Muscle of leg (tissue), 11 donors: ENCODE results near the gene C2orf92. TPM values are rescaled to one million over a fixed set of nuclear protein-coding genes. Genes with fewer than 3 reads are reported as not detected.

Source experiments
- DNase-seq: peaks from one replicate; pipeline ENCODE4 v3.0.0; 2013
- H3K27ac ChIP-seq: one replicate; pipeline ENCODE4 v1.5.1; 2013; ENCODE audit warnings: mild to moderate bottlenecking, low read length, control low read depth
- H3K27me3 ChIP-seq: one replicate; pipeline ENCODE4 v1.6.1; 2013; ENCODE audit warnings: low read length; ENCODE audit not compliant: control insufficient read depth, insufficient read depth
- H3K36me3 ChIP-seq: one replicate; pipeline ENCODE4 v1.6.1; 2013; ENCODE audit warnings: low read length; ENCODE audit not compliant: control insufficient read depth, insufficient read depth
- H3K4me1 ChIP-seq: one replicate; pipeline ENCODE4 v1.6.1; 2013; ENCODE audit warnings: low read length; ENCODE audit not compliant: control insufficient read depth, insufficient read depth
- H3K4me3 ChIP-seq: one replicate; pipeline ENCODE4 v1.5.1; 2013; ENCODE audit warnings: low read length, control low read depth
- H3K9me3 ChIP-seq: replicated peaks from 2 replicates; pipeline ENCODE4 v1.6.1; 2013; ENCODE audit warnings: low read depth, low read length; ENCODE audit not compliant: control insufficient read depth
- WGBS: methylation state at CpG from one replicate; pipeline ENCODE4 v1.1.5; 2013; ENCODE audit warnings: missing lambda C conversion rate; ENCODE audit not compliant: insufficient coverage; 5-methylcytosine and 5-hydroxymethylcytosine counted together
- polyA plus RNA-seq, 8 donors: library from polyadenylated mRNA; unstranded; fragments of 120-200 nt; gene quantifications; one replicate each; pipeline versions ENCODE4 v1.2.1 to v1.2.3, GENCODE V29; 2013; ENCODE audit warnings: inconsistent platforms in 1 of 8, low replicate concordance in 1 of 8; ENCODE audit not compliant: insufficient read length in 8 of 8, insufficient read depth in 1 of 8
- total RNA-seq: library from RNA; stranded (reverse); fragments of 120-200 nt; gene quantifications from one replicate; pipeline ENCODE4 v1.2.4, GENCODE V29; 2013

Gene C2orf92
- total and polyA plus RNA-seq, 9 donors, result 4.6 to 21.1 (median 12.0) TPM

DNA sequence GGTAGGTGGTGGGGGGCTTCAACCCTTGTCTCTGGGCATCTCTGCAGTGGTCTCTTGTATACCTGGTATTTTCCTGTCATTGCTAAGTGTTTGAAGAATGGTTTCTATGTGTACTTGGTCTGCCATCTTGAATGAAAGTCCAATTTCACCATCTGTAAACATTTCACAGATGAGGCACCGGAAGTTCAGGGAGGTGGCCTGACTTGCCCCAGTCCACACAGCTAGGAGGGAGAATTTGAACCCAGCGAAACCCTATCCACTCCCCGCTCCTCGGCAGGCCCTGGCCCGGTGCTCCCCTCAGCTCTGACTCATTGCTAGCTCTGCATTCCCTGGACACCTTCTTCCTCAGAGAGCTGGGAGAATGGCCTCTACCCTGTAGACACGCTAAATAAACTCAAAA is 74.4 kb downstream of the C2orf92 start:
- WGBS, result 91% methylated on average over 4 of the region's 6 CpGs
- Histone ChIP-seq H3K4me1 (peaks cover 25% of the 10 kb centered on the region), H3K9me3 (no peaks in the 10 kb centered on the region), H3K27me3 (no peaks in the 10 kb centered on the region), H3K36me3 (peaks cover 10% of the 10 kb centered on the region), H3K27ac (peak overlapping the region; percentile 7), H3K4me3 (no peak overlapping the region)
- DNase-seq, result no peak

DNA sequence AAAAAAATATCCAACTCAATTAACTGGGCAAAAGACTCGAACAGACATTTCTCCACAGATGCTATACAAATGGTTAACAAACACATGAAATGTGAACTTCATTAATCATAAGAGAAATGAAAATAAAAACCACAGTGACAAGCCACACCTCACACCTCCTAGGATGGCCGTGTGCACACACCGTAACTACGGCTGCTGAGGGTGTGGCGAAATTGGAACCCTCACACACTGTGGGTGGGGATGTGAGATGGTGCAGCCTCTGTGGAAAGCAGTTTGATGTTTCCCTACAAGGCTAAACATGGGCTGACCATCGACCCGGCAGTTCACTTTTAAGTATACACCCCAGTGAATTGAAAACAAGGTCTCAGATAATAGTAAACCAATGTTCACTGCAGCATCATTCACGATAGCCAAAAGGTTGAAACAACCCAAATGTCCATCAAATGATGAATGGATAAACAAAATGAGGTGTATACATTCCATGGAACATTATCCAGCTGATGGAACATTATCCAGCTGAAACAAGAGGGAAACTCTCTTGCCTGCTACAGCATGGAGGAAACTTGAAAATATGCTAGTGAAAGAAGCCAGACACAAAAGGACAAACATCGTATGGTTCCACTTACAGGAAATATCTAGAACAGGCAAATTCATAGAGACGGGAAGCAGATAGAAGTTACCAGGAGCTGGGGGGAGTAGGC is 76.1 kb downstream of the C2orf92 start:
- Histone ChIP-seq H3K27me3 (no peaks in the 10 kb centered on the region), H3K27ac (no peak overlapping the region), H3K36me3 (peaks cover 11% of the 10 kb centered on the region), H3K9me3 (no peaks in the 10 kb centered on the region), H3K4me1 (peaks cover 30% of the 10 kb centered on the region), H3K4me3 (no peak overlapping the region)
- DNase-seq, result no peak
- 20% methylated on average over 1 of the region's 10 CpGs for WGBS

DNA sequence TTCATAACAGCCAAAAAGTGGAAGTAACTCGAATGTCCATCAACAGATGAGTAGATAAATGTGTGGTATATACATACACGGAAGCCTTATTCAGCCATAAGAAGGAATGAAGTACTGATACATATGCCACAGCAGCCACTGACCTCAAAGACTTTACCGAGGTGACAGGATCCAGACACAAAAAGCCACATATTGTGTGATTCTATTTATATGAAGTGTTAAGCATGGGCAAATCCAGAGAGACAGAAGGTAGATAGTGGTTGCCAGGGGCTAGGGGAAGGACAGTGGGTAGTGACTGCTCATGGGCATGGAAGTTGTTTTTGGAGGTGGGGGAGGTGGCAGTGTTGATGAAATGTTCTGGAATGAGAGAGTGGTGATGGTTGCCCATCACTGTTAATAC is 77.8 kb downstream of the C2orf92 start:
- Histone ChIP-seq H3K27ac (peak overlapping the region; percentile 85), H3K4me1 (peaks cover 25% of the 10 kb centered on the region), H3K36me3 (peaks cover 13% of the 10 kb centered on the region), H3K4me3 (no peak overlapping the region), H3K9me3 (no peaks in the 10 kb centered on the region), H3K27me3 (no peaks in the 10 kb centered on the region)
- no CpG with 5 or more reads among the region's 3 CpGs for WGBS
- no peak for DNase-seq

DNA sequence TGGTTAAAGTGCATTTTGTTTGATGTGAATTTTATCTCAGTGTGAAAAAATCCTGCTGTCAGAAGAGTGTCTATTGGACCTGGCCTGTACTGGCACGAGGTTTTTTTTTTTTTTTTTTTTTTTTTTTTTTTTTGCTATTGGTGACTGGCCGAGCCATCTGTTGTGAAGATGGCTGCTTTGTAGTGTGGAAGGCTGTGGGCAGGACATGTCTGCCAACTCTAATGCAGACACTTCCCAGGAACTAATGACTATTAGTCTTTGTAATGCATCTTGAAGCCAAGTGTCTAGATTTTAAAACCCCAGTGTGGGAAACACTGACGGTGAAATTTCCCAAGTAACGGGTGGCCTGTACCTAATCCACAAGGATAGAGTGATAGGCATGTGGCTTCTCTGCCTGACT is 78.2 kb downstream of the C2orf92 start:
- Histone ChIP-seq H3K27ac (peak overlapping the region; percentile 85), H3K9me3 (no peaks in the 10 kb centered on the region), H3K4me3 (no peak overlapping the region), H3K27me3 (no peaks in the 10 kb centered on the region), H3K36me3 (peaks cover 13% of the 10 kb centered on the region), H3K4me1 (peaks cover 24% of the 10 kb centered on the region)
- DNase-seq, result peak; percentile 70
- WGBS, result 90% methylated on average over 2 of the region's 4 CpGs

DNA sequence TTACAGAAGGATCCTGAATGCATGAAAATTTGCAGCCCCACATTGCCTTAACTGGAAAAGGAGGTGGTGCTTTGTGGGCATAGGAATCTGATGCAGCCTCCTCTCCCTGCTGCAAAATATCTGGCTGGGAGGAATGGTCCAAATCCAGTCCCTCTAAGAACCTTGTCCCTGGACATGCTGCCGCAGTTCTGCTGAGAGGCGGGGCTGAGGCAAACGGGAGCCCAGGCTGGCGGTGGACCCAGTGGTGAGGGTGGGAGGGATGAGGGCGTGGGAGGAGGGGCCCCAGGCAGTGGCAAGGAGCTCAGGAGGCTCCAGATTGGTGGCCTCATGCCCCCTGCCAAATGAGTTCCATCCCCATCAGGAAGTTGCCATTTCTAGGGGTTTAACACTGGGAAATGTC is 80.1 kb downstream of the C2orf92 start:
- H3K27me3 ChIP-seq, result no peaks in the 10 kb centered on the region
- no peaks in the 10 kb centered on the region for H3K9me3 ChIP-seq
- peaks cover 3% of the 10 kb centered on the region for H3K36me3 ChIP-seq
- H3K27ac ChIP-seq, result no peak overlapping the region
- H3K4me1 ChIP-seq, result peaks cover 24% of the 10 kb centered on the region
- 24% methylated on average over 3 of the region's 5 CpGs for WGBS
- H3K4me3 ChIP-seq, result no peak overlapping the region
- DNase-seq, result peak; percentile 27

DNA sequence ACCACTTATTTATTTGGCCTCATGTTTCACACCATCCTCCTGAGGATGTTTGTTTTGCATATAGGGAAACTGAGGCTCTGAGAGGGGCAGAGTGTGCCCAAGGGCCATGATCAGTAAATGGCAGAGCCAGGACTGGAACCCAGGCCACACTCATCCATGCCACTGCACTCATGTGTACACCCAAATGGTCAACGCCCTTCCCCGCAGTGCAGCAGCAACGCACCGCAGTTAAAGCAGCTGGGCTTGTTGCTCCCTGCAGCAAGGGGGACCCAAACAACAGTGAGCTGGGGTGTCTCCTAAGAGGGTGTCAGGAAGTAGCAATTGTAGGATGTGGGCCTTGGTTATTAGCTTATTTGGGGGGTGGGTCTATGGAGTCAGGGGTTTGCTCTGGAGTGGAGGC is 80.5 kb downstream of the C2orf92 start:
- Histone ChIP-seq H3K36me3 (peaks cover 4% of the 10 kb centered on the region), H3K27me3 (no peaks in the 10 kb centered on the region), H3K27ac (no peak overlapping the region), H3K9me3 (no peaks in the 10 kb centered on the region), H3K4me1 (peaks cover 24% of the 10 kb centered on the region), H3K4me3 (no peak overlapping the region)
- no peak for DNase-seq
- 100% methylated on average over 2 of the region's 4 CpGs for WGBS

DNA sequence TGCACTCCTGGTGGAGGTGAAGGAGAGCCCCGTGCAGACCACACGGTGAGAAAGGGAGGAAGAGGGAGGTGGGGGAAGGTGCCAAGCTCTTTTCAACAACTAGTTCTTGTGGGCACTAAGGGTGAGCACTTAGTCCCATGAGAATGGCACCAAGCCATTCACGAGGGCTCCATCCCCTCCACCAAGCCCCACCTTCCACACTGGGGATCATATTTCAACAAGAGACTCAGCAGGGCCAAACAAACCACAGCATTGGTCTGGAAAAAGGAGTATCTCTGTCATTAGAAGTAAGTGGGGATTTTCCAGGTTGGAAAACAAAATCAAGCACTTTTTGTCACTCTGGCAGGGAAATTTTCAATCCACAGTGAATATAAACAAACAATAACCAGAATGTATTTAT is 82.2 kb downstream of the C2orf92 start:
- Histone ChIP-seq H3K4me1 (peaks cover 20% of the 10 kb centered on the region), H3K27ac (no peak overlapping the region), H3K9me3 (no peaks in the 10 kb centered on the region), H3K4me3 (no peak overlapping the region), H3K36me3 (peaks cover 16% of the 10 kb centered on the region), H3K27me3 (no peaks in the 10 kb centered on the region)
- DNase-seq, result no peak
- no CpG with 5 or more reads among the region's 3 CpGs for WGBS

Other genes with a start within 250 kb of the C2orf92 start
- 50.6 TPM for gene ANKRD36B, start 79.8 kb upstream of the C2orf92 start, total RNA-seq
- gene ANKRD36B, start 79.8 kb upstream of the C2orf92 start, polyA plus RNA-seq, result 10 to 100 TPM in 6 of 8 donors, 1 to 10 TPM in 2; 7.3 to 31.5 (median 13.6) TPM
- 325 TPM for gene COX5B, start 23.7 kb upstream of the C2orf92 start, total RNA-seq
- 100 to 1,000 TPM; 140 to 216 (median 183) TPM for gene COX5B, start 23.7 kb upstream of the C2orf92 start, polyA plus RNA-seq
- gene ACTR1B, start 5.7 kb upstream of the C2orf92 start, total RNA-seq, result 38.6 TPM
- gene ACTR1B, start 5.7 kb upstream of the C2orf92 start, polyA plus RNA-seq, result 10 to 100 TPM; 46.0 to 54.6 (median 49.7) TPM
- 3.2 TPM for gene ZAP70, start 43.9 kb downstream of the C2orf92 start, total RNA-seq
- 1 to 10 TPM; 2.0 to 6.0 (median 3.4) TPM for gene ZAP70, start 43.9 kb downstream of the C2orf92 start, polyA plus RNA-seq